GM21367 (cell line): ENCODE data around the gene SH3RF3.

Experiments
- ATAC-seq: cut with Tn5 transposase; IDR thresholded peaks from one replicate; pipeline ENCODE4 v1.9.1; 2021; ENCODE audit not compliant: unreplicated experiment

SH3RF3 gene

DNA sequence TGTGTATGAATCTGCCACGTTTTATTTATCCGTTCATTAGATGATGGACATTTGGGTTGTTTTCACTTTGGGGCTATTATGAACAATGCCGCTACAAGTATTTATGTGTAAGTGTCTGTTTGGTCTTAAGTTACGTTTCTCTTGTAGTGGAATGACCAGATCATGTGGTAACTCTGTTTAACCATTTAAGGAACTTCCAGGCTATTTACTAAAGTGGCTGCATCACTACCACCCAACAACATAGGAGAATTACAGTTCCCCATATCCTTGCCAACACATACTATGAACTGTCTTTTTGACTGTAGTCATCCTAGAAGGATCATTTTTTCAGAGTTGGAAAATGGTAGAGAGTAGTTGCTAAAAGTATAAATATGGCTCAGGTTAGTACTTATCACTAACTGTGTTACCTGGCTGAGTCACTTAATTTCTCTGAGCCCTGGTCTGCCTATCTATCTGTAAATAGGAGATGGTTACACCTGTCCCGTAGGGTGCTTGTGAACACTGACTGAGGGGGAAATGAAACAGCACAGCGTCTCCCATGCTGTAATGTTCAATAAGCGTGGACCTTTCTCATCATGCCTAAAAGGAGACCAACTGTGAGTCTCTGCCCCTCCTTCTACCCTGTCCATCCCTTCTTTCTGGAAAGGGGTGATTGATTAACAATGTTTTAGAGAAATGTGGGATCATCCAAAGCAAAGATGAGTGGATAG, 103.1 kb downstream of the SH3RF3 start:
- ATAC-seq = no peak

DNA sequence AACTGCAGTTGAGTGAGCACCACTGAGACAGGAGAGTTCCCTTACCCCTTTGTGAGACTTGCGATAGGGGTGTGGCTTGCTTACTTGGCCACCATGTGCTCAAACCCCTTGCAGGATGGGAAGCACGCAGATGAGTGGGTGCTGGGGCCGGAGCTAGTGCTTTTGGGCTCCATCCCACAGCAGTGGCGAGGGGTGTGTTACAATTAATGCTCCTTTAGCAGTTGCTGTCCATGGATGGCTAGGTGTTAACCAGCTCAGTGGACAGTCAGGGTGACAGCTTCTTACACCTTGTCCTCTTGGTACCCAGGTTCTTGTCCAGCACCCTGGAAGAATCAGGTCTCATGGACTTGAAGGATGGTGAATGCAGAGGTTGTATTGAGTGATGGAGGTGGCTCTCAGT, 103.9 kb downstream of the SH3RF3 start:
- no peak for ATAC-seq

DNA sequence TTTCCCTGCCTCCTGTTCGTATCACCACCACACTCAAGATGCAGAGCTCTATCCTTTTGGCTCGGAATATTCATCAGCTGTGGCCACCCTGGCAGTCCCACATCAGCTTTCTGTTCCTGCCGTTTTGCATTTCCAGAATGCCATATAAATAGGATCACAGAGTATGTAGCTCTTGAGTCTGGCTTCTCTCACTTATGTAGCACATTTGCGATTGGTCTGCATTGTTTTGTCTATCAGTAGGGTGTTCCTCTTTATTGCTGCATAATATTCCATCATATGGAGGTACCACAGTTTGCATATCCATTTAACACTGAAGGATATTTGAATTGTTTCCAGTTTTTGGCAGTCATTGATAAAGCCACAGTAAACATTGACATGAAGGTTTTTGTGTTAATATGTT, 104.6 kb downstream of the SH3RF3 start:
- ATAC-seq = no peak

DNA sequence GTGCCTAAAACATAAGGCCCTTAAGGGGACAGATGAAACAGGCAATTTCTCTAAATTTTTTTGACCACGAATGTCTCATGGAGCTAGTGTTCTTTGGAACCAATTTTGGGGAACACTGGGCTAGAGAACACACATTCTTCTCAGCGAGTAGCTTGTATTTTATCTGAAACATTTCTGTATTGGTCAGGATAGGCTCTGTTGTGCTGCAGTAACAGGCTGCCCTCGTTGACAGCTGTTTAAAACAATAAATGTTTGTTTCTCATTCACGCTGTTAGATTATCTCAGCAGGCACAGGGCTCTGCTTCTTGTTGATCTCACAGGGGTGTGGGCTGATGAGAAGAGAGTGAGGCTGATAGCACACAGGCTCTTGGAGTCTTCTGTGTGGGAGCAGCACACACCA, 105.3 kb downstream of the SH3RF3 start:
- no peak for ATAC-seq

DNA sequence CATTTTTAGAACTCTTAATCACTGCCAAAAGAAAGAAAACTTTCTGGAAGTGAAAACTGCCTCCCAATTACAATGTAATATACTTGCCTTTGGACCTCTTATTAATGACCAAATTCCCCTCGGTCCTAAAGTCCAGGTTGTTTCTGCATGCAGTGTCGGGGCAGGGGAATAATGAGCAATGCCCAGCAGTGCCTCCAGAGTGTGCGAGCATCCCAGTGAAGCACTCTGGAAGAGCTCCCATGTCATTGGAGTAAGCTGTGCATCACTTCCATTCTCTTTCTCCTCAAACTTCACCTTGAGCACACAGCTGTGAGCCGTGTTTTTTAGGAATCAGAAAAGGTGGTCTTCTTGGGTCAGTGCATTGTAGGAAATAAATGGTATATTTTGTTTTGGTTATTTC, 107.1 kb downstream of the SH3RF3 start:
- no peak for ATAC-seq

DNA sequence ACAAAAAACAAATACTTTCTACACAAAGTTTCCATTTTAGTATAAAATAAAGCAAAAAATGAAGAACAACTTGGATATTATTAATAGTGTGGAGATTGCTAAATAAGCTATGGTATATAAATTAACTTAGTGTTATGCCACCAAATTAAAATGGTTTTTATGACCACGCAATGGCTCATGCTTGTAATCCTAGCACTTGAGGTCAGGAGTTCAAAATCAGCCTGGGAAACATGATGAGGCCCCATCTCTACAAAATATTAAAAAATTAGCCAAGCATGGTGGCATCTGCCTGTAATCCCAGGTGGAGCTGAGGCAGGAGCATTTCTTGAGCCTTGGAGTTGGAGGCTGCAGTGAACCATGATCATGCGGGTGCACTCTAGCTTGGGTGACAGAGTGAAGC, 108.8 kb downstream of the SH3RF3 start:
- ATAC-seq = no peak

DNA sequence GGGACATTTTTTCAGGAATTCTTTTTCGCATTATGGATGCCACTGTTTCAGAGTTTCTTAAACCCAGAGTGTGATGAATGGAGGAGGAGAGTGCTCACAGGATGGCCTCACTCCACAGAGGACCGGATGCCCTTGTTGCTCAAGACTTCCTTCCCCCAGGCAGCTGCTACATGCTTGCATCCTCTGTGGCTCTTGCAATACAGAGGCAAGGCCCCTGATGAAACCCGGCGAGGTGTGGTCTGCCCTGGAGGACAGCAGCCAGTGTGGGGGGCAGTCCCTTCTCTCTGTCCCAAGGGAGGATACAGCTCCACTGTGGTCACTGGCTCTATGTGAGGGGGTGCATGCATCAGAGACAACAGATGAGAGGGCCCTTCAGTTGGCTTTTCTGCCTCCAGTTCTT, 109.6 kb downstream of the SH3RF3 start:
- peak; percentile 94 for ATAC-seq

DNA sequence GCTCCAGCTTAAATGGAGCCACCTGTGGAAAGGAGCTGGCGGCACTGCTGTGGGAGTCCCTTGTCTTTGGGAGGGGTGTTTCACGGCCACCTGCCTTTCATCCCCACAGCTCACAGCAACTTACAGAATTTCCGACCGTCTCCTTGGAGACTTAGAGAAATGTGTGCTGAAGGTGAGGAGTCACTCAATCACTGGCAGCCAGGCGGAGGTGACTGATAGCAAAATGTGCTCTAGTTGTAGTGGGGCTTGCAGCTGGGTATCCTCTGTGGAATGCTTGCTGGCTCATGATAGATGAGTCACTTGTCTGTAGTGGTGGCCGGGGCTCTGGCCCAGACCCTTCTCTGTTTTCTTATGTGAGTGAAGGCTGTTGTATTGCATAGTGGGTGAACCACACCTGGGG, 110.7 kb downstream of the SH3RF3 start:
- ATAC-seq = no peak

DNA sequence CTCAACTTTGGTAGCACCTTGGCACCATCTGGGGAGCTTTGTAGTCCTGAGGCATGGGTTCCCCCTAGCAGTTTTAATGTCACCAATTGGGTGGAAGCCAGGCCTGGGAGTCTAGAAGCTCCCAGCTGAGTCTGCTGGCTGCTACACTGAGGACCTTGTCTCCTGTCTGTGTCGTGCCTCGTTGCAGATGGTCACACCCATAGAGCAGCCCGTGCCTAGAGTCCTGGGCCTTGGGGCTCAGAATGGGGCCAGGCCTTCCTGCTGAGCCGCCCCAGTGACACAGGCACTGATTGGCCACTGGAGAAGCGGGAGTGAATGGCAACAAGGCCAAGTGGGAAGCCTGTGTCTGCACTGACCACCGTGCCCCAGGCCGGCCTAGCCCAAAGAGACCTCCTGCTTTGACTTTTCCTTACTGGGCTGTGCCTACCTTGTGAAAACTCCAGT, 113.2 kb downstream of the SH3RF3 start:
- no peak for ATAC-seq

DNA sequence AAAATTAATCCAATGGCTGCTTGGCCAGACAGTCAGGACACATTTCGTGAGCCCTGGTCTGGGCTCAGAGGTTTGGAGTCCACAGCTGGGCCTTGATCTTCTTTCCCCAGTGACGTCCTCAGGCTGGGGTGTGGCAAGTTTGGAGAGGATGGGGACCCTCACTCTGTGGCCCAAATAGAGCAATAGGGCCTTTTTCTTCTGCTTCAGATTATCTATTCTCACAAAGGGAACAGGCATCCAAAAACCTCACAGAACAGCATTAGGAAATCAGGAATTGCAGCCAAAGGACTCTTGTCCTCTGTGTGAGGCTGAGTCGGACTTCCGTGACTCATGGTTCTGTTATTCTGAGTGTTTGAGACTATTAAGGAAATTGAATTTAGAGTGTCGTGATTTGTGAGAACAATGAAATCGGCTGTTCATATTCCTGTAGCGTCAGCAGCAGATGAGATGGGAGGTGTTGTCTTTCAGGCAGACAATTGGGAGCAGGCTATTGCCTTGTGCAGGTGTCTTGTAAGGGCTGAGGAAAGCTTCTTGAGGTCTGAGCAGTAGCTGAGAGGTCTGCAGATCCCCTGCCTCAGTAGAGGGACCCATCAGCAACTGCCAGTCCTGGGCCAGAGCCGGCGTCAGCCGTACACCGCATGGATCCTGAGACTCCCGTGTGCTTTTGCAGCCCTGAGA, 113.8 kb downstream of the SH3RF3 start:
- no peak for ATAC-seq

DNA sequence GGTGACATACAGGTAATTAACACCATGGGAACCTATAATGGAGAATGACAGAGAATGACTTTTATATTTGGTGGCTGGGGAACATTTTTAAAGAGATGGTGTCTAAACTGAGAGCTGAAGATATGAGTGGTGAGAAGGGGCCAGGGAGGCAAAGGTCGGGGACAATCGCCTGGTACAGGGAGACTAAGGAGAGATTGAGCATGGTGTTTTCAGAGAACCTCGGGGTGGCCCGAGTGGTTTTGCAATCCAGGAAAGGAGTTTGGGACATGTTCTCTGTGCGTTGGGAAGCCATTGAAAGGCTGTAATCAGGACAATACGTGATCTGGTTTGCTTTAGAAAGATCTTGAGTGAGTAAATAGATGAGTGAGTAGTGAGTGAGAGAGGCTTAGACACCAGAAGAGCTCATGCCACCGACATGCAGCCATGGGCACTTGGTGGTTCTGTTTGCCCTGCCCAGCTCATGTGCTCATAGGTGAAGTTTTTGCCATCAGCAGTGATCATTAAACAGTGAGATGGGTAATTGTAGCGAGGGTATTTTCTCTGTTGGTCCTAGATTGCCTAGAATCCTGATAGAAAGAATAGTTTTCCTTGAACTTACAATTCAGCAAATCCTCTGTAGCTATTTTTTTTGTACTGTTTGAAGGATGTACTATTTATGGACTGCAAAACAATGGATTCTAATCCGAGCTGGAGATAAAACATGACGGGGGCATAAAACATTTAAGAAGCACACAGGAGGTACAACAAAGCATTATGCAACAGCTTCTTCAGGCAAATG, 114.7 kb downstream of the SH3RF3 start:
- no peak for ATAC-seq

DNA sequence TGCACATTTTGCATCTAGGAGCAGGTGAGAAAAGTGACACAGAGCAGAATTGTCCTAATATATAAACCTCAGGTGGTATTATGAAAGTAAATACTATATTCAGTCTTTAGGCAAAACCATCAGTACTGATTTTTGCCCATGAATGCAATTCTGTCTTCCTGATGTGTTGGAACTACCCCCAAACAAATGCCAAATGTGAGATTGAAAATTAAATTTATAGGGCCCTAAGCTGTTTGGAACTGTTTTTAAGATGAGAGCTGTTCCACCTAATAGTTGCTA, 115.2 kb downstream of the SH3RF3 start:
- no peak for ATAC-seq

DNA sequence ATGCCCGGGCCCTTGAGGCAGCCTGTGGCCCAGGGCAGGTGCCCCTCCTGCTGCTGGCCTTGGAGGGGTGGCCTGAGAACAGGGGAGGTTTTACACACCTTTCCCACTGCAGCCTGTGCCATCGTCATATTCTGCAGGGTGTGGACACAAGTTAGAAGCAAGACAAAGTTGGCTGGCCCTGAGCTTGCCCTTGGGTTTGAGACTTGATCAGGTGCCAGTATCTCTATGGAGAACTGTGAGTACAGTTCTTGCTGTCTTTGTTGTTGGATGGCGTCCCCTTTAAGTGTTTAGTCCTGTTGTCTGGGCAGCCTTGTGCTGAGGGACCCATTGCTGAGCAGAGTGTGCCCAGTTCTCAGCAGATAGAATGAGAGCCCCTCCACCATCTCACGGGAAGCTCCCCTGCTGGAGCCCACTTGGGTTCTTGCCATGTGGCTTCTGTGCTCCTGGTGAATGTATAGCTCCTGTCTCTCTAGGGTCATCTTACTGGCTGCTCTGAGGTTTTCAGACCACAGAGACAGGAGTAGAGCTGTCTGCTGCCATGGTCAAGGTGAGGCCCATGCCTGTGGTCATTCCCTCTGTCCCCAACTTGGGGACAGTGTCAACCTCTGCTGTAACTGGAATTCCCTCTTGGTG, 115.9 kb downstream of the SH3RF3 start:
- no peak for ATAC-seq

DNA sequence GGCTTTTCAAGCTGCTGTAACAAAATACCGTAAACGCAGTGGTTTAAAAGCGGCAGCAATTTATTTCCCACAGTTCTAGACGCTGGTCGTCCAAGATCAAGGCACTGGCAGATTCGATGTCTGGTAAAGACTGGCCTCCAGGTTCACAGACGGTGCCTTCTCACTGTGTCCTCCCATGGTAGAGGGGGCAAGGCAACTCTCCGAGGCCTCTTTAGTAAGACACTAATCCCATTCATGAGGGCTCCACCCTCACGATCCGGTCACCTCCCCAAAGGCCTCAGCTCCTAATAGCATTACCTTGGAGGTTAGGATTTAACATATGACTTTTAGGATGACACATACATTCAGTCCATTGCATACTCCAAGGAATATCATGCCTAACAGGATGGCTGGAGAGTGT, 117.2 kb downstream of the SH3RF3 start:
- ATAC-seq = no peak

DNA sequence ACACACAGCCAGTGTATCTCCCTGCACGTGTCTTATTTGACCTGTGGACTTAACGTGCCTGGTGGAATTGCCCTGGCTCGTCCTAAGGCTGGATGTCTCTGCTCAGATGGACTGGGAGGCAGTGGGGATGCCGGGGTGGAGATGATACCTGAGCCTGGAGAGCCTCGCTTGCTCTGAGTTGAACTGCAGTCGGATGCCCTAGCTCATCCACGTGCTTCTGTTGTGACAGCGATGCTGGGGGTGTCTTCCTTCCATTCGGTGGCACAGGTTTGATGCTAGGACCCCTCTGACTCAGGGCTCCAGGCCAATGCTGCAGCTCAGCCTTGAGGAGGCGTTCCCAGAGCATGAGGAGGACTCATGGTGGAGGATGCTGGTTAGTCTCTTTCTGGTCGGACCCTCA, 117.6 kb downstream of the SH3RF3 start:
- ATAC-seq = no peak

DNA sequence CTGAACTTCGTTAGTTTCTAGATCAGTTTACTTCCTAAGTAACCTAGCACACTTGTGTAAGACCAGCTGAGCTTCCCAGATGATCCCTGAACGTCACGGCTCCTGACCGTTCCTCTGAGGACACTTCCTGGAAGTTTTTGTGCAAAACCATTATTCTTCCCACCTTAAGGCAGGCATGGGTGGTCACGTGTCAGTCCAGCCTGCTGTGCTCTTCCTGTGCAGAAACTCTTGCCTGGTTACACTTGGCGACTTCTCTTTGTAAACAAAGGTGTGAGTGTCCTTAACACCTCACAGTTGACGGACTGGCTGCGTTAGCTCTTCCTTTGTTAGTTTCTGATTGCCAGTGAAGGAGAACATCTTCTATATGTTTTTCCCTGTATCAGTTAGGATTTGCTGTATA, 118.3 kb downstream of the SH3RF3 start:
- no peak for ATAC-seq

DNA sequence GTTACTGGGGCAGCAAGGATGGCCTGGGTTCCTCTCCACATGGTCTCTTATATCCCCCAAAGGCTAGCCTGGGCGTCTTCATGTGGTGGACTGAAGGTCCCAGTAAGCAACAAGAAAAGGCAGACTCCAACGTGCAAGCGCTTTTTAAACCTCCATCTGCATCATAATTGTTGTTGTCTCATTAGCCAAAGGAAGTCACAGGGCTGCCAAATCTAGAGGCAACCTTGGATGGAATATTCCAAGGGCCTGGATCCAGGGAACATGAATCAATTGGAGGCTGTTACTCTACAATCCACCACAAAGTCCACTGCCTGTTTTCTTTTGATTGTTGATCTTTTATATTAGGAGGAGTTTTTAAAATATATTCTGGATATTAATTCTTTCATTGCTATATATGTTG, 118.8 kb downstream of the SH3RF3 start:
- no peak for ATAC-seq

DNA sequence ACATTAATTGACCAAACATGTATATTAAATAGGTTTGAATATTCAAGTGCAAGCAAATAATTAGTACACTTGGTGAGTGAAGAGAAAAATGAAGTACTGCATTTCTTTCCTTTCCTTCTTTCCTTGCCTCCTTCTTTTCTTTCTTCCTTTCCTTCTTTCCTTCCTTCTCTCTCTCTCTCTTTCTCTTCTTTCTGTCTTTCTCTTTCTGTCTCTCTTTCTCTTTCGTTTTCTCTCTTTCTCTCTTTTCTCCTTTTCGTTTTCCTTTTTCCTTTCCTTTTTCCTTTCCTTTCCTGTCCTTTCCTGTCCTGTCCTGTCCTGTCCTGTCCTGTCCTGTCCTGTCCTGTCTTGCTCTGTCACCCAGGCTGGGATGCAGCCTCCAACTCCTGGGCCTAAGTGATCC, 119.6 kb downstream of the SH3RF3 start:
- no peak for ATAC-seq

DNA sequence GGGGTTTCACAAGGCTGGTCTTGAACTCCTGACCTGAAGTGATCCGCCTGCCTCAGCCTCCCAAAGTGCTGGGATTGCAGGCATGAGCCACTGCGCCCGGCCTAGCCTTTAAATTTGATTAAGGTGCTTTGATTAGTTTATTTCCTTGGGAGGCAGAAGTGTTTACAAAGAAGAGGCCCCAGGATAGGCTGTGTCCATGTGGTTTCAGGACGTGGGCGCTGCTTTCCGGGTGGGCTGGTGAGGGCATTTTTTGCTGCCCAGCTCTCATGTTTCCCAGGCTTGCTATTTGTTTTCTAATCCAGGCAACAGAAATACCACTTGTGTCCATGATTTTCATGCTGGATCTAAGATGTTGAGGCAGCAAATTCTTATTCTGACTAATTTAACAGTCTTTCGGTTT, 124.2 kb downstream of the SH3RF3 start:
- no peak for ATAC-seq

DNA sequence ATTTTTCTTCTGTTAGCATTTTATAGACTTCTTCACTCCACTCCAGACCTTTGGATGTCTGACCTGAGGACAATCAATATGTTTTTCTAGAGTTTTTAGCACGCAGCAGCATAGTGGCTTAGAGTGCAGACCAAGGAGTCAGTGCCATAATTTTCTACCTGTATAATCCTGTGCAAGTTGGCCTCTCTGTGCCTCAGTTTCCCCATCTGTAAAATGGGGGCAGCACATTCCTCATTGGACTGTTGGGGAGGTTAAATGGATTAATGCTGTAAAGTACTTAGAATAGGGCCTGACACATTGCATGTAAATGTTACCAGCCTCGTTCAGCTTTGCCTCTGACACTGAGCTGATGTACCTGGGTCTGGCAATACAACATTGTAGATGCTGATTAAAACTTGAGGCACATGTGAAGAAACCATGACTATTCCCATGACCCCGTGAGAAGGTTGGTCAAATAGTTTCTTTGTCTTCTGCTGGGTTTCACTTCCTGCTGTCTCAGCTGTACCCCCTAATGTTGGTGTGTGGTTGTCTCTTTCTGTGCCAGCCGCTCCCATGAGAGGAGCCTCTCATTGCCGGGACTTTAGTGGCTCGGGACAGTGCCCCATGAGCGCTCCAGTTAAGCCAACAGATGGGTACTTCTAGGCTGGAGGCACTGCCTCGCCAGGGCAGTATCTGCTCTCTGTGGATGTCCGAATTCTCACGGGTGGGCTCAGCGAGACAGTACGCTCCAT, 125.3 kb downstream of the SH3RF3 start:
- peak; percentile 56 for ATAC-seq

DNA sequence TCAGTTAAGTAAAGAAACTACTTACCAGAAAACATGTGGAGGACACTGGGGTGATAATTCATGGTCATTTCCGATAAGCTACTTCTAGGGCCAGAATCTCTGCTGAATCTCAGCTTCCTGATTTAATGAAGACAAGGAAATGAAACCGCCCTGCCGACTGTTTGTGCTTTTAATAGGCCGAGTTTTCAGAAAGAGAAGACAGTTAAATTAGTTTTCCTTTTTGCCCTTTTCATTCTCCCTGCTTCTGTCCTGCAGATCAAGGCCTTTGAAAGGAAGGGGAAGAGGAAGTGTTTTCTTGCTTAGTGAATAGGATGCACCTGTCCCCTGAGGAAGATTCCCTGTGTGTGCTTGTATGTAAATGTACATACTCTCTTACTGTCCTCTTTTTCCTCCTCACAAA, 126.6 kb downstream of the SH3RF3 start:
- ATAC-seq = no peak
